CD4-positive, alpha-beta T cell (primary cell): Measurements from ENCODE around the gene ARHGEF4. TPM values are rescaled to one million over a fixed set of nuclear protein-coding genes. Genes with fewer than 3 reads are reported as not detected.

Experiments used
- ATAC-seq: fragments of 200-7000 bp; cut with Tn5 transposase; one replicate; pipeline ENCODE4 v1.10.0; 2022; ENCODE audit warnings: mild to moderate bottlenecking; ENCODE audit not compliant: poor library complexity
- CTCF ChIA-PET: fragments of 350-600 bp; sonication (Branson Sonifier 250); formaldehyde crosslinking; loops from one replicate; lab custom pipeline; 2021; ENCODE audit warnings: antibody characterized with exemption, inconsistent platforms; lab: Charles Lee
- POLR2A ChIA-PET: fragments of 350-600 bp; sonication (Branson Sonifier 250); formaldehyde crosslinking; loops from one replicate; lab custom pipeline; 2021; ENCODE audit warnings: antibody characterized with exemption, inconsistent platforms; lab: Charles Lee
- DNase-seq, 14 experiments: peaks; one replicate each; pipeline ENCODE4 v3.0.0-alpha.2; 2013 to 2020; ENCODE audit warnings: mixed read lengths in 2 of 14
- H3K27ac ChIP-seq, 2 donors: one replicate each; pipeline versions ENCODE4 v1.5.1 to v1.7.0; 2013; ENCODE audit warnings: low read length in 2 of 2, low read depth in 1 of 2, mild to moderate bottlenecking in 1 of 2
- H3K27me3 ChIP-seq, 2 experiments: 1 replicate in 1 of 2; 2 replicates in 1 of 2; pipeline versions ENCODE4 v1.6.1 to v1.7.0; 2013; ENCODE audit warnings: low read length in 2 of 2, control low read depth in 1 of 2, mild to moderate bottlenecking in 1 of 2, moderate library complexity in 1 of 2; ENCODE audit not compliant: insufficient read depth in 2 of 2, control insufficient read depth in 1 of 2
- H3K36me3 ChIP-seq: one replicate; pipeline ENCODE4 v1.6.1; 2013; ENCODE audit warnings: low read length, control low read depth; ENCODE audit not compliant: insufficient read depth
- H3K4me1 ChIP-seq: one replicate; pipeline ENCODE4 v1.6.1; 2013; ENCODE audit warnings: low read length, control low read depth; ENCODE audit not compliant: insufficient read depth
- H3K4me3 ChIP-seq: one replicate; pipeline ENCODE4 v1.5.1; 2013; ENCODE audit warnings: mild to moderate bottlenecking, low read length, moderate library complexity
- H3K9me3 ChIP-seq, 2 experiments: 1 replicate in 1 of 2; 2 replicates in 1 of 2; pipeline versions ENCODE4 v1.6.1 to v1.7.0; 2013; ENCODE audit warnings: low read length in 2 of 2, mild to moderate bottlenecking in 2 of 2, control low read depth in 1 of 2, moderate library complexity in 1 of 2; ENCODE audit not compliant: control insufficient read depth in 1 of 2, insufficient read depth in 1 of 2
- H3K27ac Mint-ChIP-seq: one replicate; pipeline ENCODE4 v1.8.0; 2020; ENCODE audit warnings: mixed read lengths
- H3K27me3 Mint-ChIP-seq: one replicate; pipeline ENCODE4 v1.8.0; 2021; ENCODE audit warnings: mixed read lengths
- H3K36me3 Mint-ChIP-seq: one replicate; pipeline ENCODE4 v1.8.0; 2021; ENCODE audit warnings: low read depth, mixed read lengths
- H3K4me1 Mint-ChIP-seq: one replicate; pipeline ENCODE4 v1.8.0; 2021; ENCODE audit warnings: low read depth, mixed read lengths
- H3K4me3 Mint-ChIP-seq: one replicate; pipeline ENCODE4 v1.8.0; 2020; ENCODE audit warnings: mild to moderate bottlenecking, mixed read lengths
- H3K9me3 Mint-ChIP-seq: one replicate; pipeline ENCODE4 v1.8.0; 2020; ENCODE audit warnings: mixed read lengths
- intact Hi-C, 2 experiments: fragments of 100-400 bp; cut with DNase I in 1 of 2; cut with micrococcal nuclease in 1 of 2; formaldehyde crosslinking; loops; one replicate each; pipeline versions ENCODE4 v1.15.1 to v1.9.0; 2023 to 2025; cut with DNase I, micrococcal nuclease
- total RNA-seq, 174 experiments: library from RNA in 2 of 174; stranded (reverse) in 2 of 174; gene quantifications; one replicate each; pipeline ENCODE4 v1.2.3 and lab custom pipeline; 2021 to 2026
- TF ChIP-seq, protein P1 (sequence below): fragments of 200-600 bp; IDR thresholded peaks from one replicate; pipeline ENCODE4 v1.8.0; 2022; ENCODE audit warnings: antibody characterized with exemption, mild to moderate bottlenecking

ARHGEF4 gene
- total RNA-seq, 2 experiments from 2014 or later, result 3.6 to 4.1 TPM

- Mint-ChIP-seq H3K36me3 (no peaks in the 10 kb centered on the region), H3K27ac (no peak overlapping the region), H3K4me1 (no peaks in the 10 kb centered on the region), H3K9me3 (no peaks in the 10 kb centered on the region), H3K27me3 (peaks cover 39% of the 10 kb centered on the region), H3K4me3 (no peak overlapping the region)
- intact Hi-C loops, result no loop called here
- peaks cover 13 to 24% of the 10 kb centered on the region in 2 experiments for H3K27me3 ChIP-seq
- peaks cover 11% of the 10 kb centered on the region for H3K4me1 ChIP-seq
- H3K36me3 ChIP-seq, result no peaks in the 10 kb centered on the region
- no peak overlapping the region for H3K27ac ChIP-seq
- TF ChIP-seq, protein P1, sequence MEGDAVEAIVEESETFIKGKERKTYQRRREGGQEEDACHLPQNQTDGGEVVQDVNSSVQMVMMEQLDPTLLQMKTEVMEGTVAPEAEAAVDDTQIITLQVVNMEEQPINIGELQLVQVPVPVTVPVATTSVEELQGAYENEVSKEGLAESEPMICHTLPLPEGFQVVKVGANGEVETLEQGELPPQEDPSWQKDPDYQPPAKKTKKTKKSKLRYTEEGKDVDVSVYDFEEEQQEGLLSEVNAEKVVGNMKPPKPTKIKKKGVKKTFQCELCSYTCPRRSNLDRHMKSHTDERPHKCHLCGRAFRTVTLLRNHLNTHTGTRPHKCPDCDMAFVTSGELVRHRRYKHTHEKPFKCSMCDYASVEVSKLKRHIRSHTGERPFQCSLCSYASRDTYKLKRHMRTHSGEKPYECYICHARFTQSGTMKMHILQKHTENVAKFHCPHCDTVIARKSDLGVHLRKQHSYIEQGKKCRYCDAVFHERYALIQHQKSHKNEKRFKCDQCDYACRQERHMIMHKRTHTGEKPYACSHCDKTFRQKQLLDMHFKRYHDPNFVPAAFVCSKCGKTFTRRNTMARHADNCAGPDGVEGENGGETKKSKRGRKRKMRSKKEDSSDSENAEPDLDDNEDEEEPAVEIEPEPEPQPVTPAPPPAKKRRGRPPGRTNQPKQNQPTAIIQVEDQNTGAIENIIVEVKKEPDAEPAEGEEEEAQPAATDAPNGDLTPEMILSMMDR, result no peak
- H3K9me3 ChIP-seq, result no peaks in the 10 kb centered on the region
- CTCF ChIA-PET, result interaction anchor here (0.9 kb wide), 1 partner anchor 9 kb away, joined by 3 read pairs; no protein-coding TSS in a partner anchor
- no peak for ATAC-seq
- DNase-seq, result no peak
- no peak overlapping the region for H3K4me3 ChIP-seq
- POLR2A ChIA-PET, result no interaction called here
These were observed 2.4 kb upstream of the ARHGEF4 start for GRCh38 chr2:130834091-130834930.

DNA sequence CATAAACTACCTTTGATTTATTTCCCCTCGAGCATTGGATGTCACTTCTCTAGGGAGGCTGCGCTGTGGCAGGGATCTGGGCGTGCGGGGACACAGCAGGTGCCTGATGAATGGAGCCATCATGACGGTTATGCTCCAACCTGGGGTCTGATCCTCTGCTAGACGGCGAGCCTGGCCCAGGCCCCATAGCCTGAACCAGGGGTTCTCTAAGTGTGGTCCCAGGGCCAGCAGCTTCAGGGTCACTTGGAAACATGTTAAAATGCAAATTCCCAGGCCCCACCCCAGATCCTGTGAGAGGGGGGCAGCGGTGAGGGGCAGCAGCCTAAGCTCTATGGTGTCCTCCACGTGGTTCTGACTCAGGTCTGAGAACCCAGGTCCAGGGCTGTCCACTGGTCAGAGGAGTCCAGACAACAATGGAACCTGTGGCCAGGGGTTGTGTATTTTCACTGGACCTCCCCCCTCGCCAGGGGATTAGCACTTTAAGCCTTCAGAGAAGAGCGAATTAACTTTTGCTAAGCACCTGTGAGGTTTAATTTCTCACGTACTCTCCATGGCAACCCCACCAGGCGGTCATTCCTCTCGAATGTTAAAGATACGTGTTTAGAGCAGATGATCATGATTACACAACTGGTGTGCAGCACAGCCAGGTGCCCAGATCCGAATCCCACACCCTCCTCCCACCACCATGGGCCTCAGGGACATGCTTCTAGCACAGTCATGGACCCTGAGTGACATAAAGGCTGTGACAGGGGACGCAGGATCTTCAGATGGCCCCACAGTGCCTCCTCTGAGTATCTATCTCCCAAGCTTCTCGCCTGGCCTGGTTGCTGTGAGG, 1.6 kb upstream of the ARHGEF4 start:
- Mint-ChIP-seq H3K27ac (no peak overlapping the region), H3K27me3 (peaks cover 44% of the 10 kb centered on the region), H3K9me3 (no peaks in the 10 kb centered on the region), H3K4me1 (no peaks in the 10 kb centered on the region), H3K4me3 (no peak overlapping the region), H3K36me3 (no peaks in the 10 kb centered on the region)
- DNase-seq, result no peak
- no peak overlapping the region for H3K4me3 ChIP-seq
- intact Hi-C loops, result no loop called here
- H3K36me3 ChIP-seq, result no peaks in the 10 kb centered on the region
- ChIA-PET CTCF (interaction anchor here (1.7 kb wide), 1 partner anchor 38 kb away, joined by 4 read pairs; no protein-coding TSS in a partner anchor), POLR2A (no interaction called here)
- H3K4me1 ChIP-seq, result peaks cover 11% of the 10 kb centered on the region
- no peak overlapping the region for H3K27ac ChIP-seq
- TF ChIP-seq, protein P1, result no peak
- peaks cover 13 to 24% of the 10 kb centered on the region in 2 experiments for H3K27me3 ChIP-seq
- no peak for ATAC-seq
- H3K9me3 ChIP-seq, result no peaks in the 10 kb centered on the region

- no peaks in the 10 kb centered on the region for H3K9me3 ChIP-seq
- no peaks in the 10 kb centered on the region for H3K36me3 ChIP-seq
- ATAC-seq (no peak), DNase-seq (no peak)
- H3K4me1 Mint-ChIP-seq, result no peaks in the 10 kb centered on the region
- no peak overlapping the region for H3K4me3 Mint-ChIP-seq
- H3K4me1 ChIP-seq, result peaks cover 11% of the 10 kb centered on the region
- ChIA-PET POLR2A (no interaction called here), CTCF (interaction anchor here (1.7 kb wide), 1 partner anchor 38 kb away, joined by 4 read pairs; no protein-coding TSS in a partner anchor)
- intact Hi-C loops, result no loop called here
- TF ChIP-seq, protein P1, result no peak
- no peak overlapping the region for H3K4me3 ChIP-seq
- H3K27me3 ChIP-seq, result peaks cover 13 to 24% of the 10 kb centered on the region in 2 experiments
- H3K27ac ChIP-seq, result no peak overlapping the region
- no peaks in the 10 kb centered on the region for H3K36me3 Mint-ChIP-seq
- peaks cover 44% of the 10 kb centered on the region for H3K27me3 Mint-ChIP-seq
- no peaks in the 10 kb centered on the region for H3K9me3 Mint-ChIP-seq
- no peak overlapping the region for H3K27ac Mint-ChIP-seq
These were observed 1.0 kb upstream of the ARHGEF4 start for GRCh38 chr2:130835766-130836015.
